Raji (cell line): ENCODE results near the gene USP22.

Experiments
- POLR2A ChIP-seq: IDR thresholded peaks from 2 replicates; pipeline ENCODE4 v1.6.1; 2011; ENCODE audit warnings: low read depth, low read length, control low read depth; ENCODE audit not compliant: insufficient read depth

Gene USP22

GRCh38 chr17:21017256-21017655 is 25.6 kb downstream of the USP22 start:
- no peak for TF ChIP-seq POLR2A

GRCh38 chr17:21016826-21017225 is 26.0 kb downstream of the USP22 start:
- no peak for TF ChIP-seq POLR2A

DNA sequence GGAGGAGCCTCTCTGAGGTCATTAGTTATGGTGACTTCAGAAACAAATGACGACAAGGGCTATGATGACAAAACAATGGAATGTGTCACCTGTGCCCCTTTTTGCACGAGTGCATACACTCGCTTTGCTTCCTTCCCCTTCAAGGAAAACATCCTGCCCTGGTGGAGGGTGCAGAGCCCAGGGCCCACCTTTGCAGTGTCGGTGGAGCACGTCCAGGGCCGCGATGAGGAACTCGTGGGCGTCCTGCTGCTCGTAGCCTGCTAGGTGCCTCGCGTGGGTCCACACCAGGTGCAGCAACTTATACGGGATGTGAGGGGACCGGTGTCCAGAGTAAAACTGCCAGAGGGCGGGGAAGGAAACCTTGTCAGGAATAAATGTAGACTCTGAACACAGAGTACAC is 27.2 kb downstream of the USP22 start:
- TF ChIP-seq POLR2A = no peak

DNA sequence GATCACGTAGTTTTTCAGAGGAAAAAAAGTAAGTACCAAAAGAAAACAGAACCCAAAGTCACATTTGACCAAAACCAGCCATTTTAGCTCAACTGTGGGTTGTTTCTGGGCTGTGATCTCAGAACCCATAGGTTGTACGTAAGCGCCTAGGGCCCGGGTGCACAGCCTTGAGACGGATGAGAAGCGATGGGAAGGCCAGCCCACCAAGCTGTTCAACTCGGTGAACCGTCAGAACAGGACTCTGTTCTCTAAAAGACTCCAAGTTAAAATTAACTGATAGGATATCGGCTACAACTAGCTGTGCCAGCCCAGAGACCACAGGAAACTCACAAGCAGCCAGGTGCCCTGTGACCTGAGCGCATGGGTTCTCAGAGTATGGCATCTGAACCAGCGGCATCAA is 28.3 kb downstream of the USP22 start:
- no peak for TF ChIP-seq POLR2A

- no peak for TF ChIP-seq POLR2A
Measured at GRCh38 chr17:21013983-21014382, 28.8 kb downstream of the USP22 start.

DNA sequence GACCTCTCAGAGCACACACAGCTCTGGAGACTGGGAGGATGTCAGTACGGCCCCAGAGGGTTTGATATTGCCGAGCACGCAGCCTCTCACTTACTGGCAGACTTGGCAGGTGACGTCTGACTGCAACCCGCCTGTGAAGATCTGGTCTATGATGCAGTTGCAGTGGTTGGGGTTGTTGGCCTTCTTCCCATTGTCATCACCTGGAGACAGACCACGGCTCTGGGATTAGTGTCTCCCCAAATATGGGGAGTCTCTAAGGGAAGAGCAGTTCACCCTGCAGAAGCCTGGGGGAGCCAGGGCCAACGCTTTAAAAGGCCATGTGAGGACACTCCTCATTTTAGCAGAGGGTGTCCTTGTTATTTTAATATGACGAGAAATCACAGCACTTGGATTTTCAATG is 30.1 kb downstream of the USP22 start:
- no peak for TF ChIP-seq POLR2A

- no peak for TF ChIP-seq POLR2A
Measured at GRCh38 chr17:21010705-21011596, 31.9 kb downstream of the USP22 start.

DNA sequence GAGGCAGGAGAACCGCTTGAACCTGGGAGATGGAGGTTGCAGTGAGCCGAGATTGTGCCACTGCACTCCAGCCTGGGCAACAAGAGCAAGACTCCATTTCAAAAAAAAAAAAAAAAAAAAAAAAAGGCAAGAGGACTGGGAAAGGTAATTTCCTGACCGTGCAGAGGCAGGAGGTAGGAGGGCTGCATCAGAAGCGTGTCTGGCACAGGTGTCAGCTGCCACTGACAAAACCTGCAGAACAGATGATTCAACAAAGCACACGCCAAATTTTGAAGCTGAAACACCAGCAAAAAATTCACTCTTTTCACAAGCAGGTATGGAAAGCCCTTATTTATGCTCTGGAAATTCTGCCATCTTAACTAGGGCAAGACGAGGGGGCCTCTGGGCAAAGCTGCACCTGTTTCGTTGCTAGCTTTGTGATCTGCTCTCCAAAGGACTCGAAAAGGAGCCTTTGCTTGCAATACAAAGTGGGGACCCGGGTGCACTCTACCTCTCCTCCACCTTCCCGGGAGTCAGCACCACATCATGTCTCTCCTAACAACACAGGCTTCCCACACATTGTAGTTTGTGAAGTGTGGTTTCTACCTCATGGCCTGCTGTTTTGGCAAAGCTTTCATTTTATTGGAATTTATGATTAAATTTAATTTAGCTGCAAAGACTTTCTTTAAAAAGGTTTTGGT is 33.7 kb downstream of the USP22 start:
- TF ChIP-seq POLR2A = no peak

GRCh38 chr17:21008160-21008915 is 34.5 kb downstream of the USP22 start:
- no peak for TF ChIP-seq POLR2A

- TF ChIP-seq POLR2A = no peak
Measured at GRCh38 chr17:21007646-21008045, 35.2 kb downstream of the USP22 start.

GRCh38 chr17:21005803-21006202 is 37.0 kb downstream of the USP22 start:
- TF ChIP-seq POLR2A = no peak

DNA sequence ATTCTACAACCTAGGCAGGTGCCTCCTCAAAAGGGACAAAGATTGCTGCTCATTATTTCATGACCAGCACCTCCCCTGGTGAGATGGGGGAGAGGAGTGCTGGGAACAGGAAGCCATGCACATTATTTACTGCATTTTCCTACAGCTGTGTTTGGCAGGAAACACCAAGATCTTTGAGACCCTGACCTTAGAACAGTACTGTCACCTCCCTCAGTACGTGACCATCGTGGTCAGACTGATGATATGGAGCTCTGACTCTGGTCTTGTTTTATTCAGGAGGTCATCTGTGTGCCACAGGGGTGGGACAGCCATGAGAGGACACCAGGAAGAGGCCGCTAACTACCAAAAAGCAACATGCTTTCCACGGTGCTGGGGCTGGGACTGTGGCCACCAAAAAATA is 37.4 kb downstream of the USP22 start:
- no peak for TF ChIP-seq POLR2A

GRCh38 chr17:21004016-21004930 is 38.5 kb downstream of the USP22 start:
- TF ChIP-seq POLR2A = no peak

- no peak for TF ChIP-seq POLR2A
Measured at GRCh38 chr17:21003007-21003621, 39.7 kb downstream of the USP22 start.
